IMR-90 (cell line): ENCODE measurements around the gene SPTLC3. TPM values are rescaled to one million over a fixed set of nuclear protein-coding genes. Genes with fewer than 3 reads are reported as not detected.
A peak's percentile ranks its signal among the peaks of the same experiment; 100 is the strongest.

ENCODE experiments used
- ATAC-seq: fragments of 200-7000 bp; cut with Tn5 transposase; 2 replicates; pipeline ENCODE4 v1.9.1; 2020; ENCODE audit warnings: low read depth, mild to moderate bottlenecking, moderate library complexity
- Bru-seq: library from RNA; stranded (reverse); fragments of 400-500 nt; gene quantifications from one replicate; lab custom pipeline; 2021; lab: Mats Ljungman, UMichigan
- BruChase-seq, 2 experiments: library from RNA; stranded (reverse); fragments of 400-500 nt; gene quantifications; one replicate each; lab custom pipeline; 2021; lab: Mats Ljungman, UMichigan
- BruUV-seq: library from RNA; stranded (reverse); fragments of 400-500 nt; replicated peaks from 2 replicates; lab custom pipeline; 2021; lab: Mats Ljungman, UMichigan
- CTCF ChIA-PET: fragments of 300-600 bp; formaldehyde crosslinking; extraction: SDS; loops from one replicate; lab custom pipeline; 2021; ENCODE audit warnings: antibody characterized with exemption; lab: Yijun Ruan, JAX
- POLR2A ChIA-PET: fragments of 300-600 bp; sonication (Branson Sonifier 250); formaldehyde crosslinking; loops from one replicate; lab custom pipeline; 2022; ENCODE audit warnings: antibody characterized with exemption; ENCODE audit not compliant: unreplicated experiment; lab: Charles Lee
- DNase-seq: peaks from one replicate; pipeline ENCODE4 v3.0.0; 2013
- H2AFZ ChIP-seq: replicated peaks from 2 replicates; pipeline ENCODE3; 2013; ENCODE audit warnings: low read length, mild to moderate bottlenecking; ENCODE audit not compliant: poor library complexity
- H2AK5ac ChIP-seq: 2 replicates; pipeline ENCODE4 v1.6.1; 2013; ENCODE audit warnings: low read depth, low read length, inconsistent platforms
- H2AK9ac ChIP-seq: replicated peaks from 2 replicates; pipeline ENCODE3; 2013; ENCODE audit warnings: mild to moderate bottlenecking, low read depth, low read length, moderate library complexity; ENCODE audit not compliant: poor library complexity
- H2BK120ac ChIP-seq: 2 replicates; pipeline ENCODE4 v1.6.1; 2013; ENCODE audit warnings: low read depth, low read length, inconsistent platforms
- H2BK15ac ChIP-seq: 3 replicates; pipeline ENCODE4 v1.6.1; 2013; ENCODE audit warnings: low read depth, low read length, inconsistent platforms
- H2BK20ac ChIP-seq: 2 replicates; pipeline ENCODE4 v1.6.1; 2013; ENCODE audit warnings: low read depth, mild to moderate bottlenecking, inconsistent platforms, low read length, moderate library complexity
- H2BK5ac ChIP-seq: 2 replicates; pipeline ENCODE4 v1.6.1; 2013; ENCODE audit warnings: mild to moderate bottlenecking, low read depth, low read length, inconsistent platforms; ENCODE audit not compliant: poor library complexity, severe bottlenecking
- H3K14ac ChIP-seq: replicated peaks from 2 replicates; pipeline ENCODE4 v1.6.1; 2013; ENCODE audit warnings: low read depth, low read length, inconsistent platforms
- H3K18ac ChIP-seq: 2 replicates; pipeline ENCODE4 v1.6.1; 2013; ENCODE audit warnings: low read depth, low read length, control low read depth
- H3K23ac ChIP-seq: 2 replicates; pipeline ENCODE4 v1.6.1; 2013; ENCODE audit warnings: low read depth, low read length, inconsistent platforms
- H3K27ac ChIP-seq: 2 replicates; pipeline ENCODE4 v1.5.1; 2013; ENCODE audit warnings: mild to moderate bottlenecking, control low read depth, low read length; ENCODE audit not compliant: insufficient read depth
- H3K27me3 ChIP-seq: 2 replicates; pipeline ENCODE4 v1.6.1; 2013; ENCODE audit warnings: low read length; ENCODE audit not compliant: control insufficient read depth, insufficient read depth
- H3K36me3 ChIP-seq: 2 replicates; pipeline ENCODE4 v1.6.1; 2013; ENCODE audit warnings: low read length, mixed read lengths; ENCODE audit not compliant: control insufficient read depth, insufficient read depth
- H3K4ac ChIP-seq: 2 replicates; pipeline ENCODE4 v1.6.1; 2013; ENCODE audit warnings: low read depth, low read length, inconsistent platforms
- H3K4me1 ChIP-seq: 2 replicates; pipeline ENCODE4 v1.6.1; 2013; ENCODE audit warnings: low read length, mixed read lengths; ENCODE audit not compliant: control insufficient read depth, insufficient read depth
- H3K4me2 ChIP-seq: 2 replicates; pipeline ENCODE4 v1.6.1; 2013; ENCODE audit warnings: low read depth, mild to moderate bottlenecking, control low read depth, low read length, moderate library complexity
- H3K4me3 ChIP-seq: 2 replicates; pipeline ENCODE4 v1.5.1; 2013; ENCODE audit warnings: low read depth, mild to moderate bottlenecking, control low read depth, low read length, moderate library complexity; ENCODE audit not compliant: insufficient read depth
- H3K56ac ChIP-seq: 2 replicates; pipeline ENCODE4 v1.6.1; 2013; ENCODE audit warnings: low read length, inconsistent platforms; ENCODE audit not compliant: insufficient read depth; ENCODE audit errors: extremely low read depth
- H3K79me1 ChIP-seq, 2 experiments: 2 replicates each; pipeline ENCODE4 v1.6.1; 2013; ENCODE audit warnings: low read length in 2 of 2, inconsistent platforms in 1 of 2, low read depth in 1 of 2
- H3K9ac ChIP-seq: 2 replicates; pipeline ENCODE4 v1.6.1; 2013; ENCODE audit warnings: low read depth, low read length, control low read depth
- H3K9me1 ChIP-seq: 2 replicates; pipeline ENCODE4 v1.6.1; 2013; ENCODE audit warnings: low read length, inconsistent platforms; ENCODE audit not compliant: insufficient read depth
- H3K9me3 ChIP-seq: 2 replicates; pipeline ENCODE4 v1.6.1; 2013; ENCODE audit warnings: low read length; ENCODE audit not compliant: control insufficient read depth, insufficient read depth
- H4K20me1 ChIP-seq: 2 replicates; pipeline ENCODE4 v1.6.1; 2013; ENCODE audit warnings: low read length, inconsistent platforms; ENCODE audit not compliant: insufficient read depth
- H4K5ac ChIP-seq: 2 replicates; pipeline ENCODE4 v1.6.1; 2013; ENCODE audit warnings: mild to moderate bottlenecking, low read depth, low read length, control low read depth
- H4K8ac ChIP-seq, 2 experiments: 2 replicates each; pipeline ENCODE4 v1.6.1; 2013; ENCODE audit warnings: low read depth in 2 of 2, low read length in 2 of 2, control low read depth in 1 of 2, inconsistent platforms in 1 of 2
- H4K91ac ChIP-seq: 2 replicates; pipeline ENCODE4 v1.6.1; 2013; ENCODE audit warnings: low read depth, low read length, inconsistent platforms; ENCODE audit not compliant: insufficient read depth
- CEBPB ChIP-seq: IDR thresholded peaks from 2 replicates; pipeline ENCODE4 v1.6.1; 2012; ENCODE audit warnings: low read depth, low read length, improper control_type of control experiment
- CHD1 ChIP-seq: IDR thresholded peaks from 2 replicates; pipeline ENCODE4 v1.6.1; 2012; ENCODE audit warnings: low read depth, low read length, improper control_type of control experiment
- FOS ChIP-seq: fragments of 150-350 bp; IDR thresholded peaks from 2 replicates; pipeline ENCODE4 v1.6.1; 2016; ENCODE audit warnings: low read depth, low read length
- MAFK ChIP-seq: IDR thresholded peaks from 2 replicates; pipeline ENCODE4 v1.6.1; 2012; ENCODE audit warnings: low read depth, low read length, improper control_type of control experiment
- NFE2L2 ChIP-seq: fragments of 150-350 bp; IDR thresholded peaks from 2 replicates; pipeline ENCODE4 v1.6.1; 2016; ENCODE audit warnings: low read depth, mild to moderate bottlenecking, low read length
- POLR2A ChIP-seq: IDR thresholded peaks from 2 replicates; pipeline ENCODE4 v1.6.1; 2012; ENCODE audit warnings: mild to moderate bottlenecking, low read depth, low read length
- RFX5 ChIP-seq: IDR thresholded peaks from 2 replicates; pipeline ENCODE4 v1.8.0; 2012; ENCODE audit warnings: low read depth, mild to moderate bottlenecking, low read length, moderate library complexity
- WGBS, 2 experiments: methylation state at CpG; one replicate each; pipeline versions ENCODE4 v1.1.5 to v1.1.7; 2013; ENCODE audit warnings: missing lambda C conversion rate in 2 of 2; ENCODE audit not compliant: insufficient read length in 1 of 2; ENCODE audit errors: extremely low coverage in 2 of 2; 5-methylcytosine and 5-hydroxymethylcytosine counted together
- dilution Hi-C: fragments of 300-500 bp; cut with HindIII; formaldehyde crosslinking; loops from one replicate; pipeline ENCODE4 v1.14.3; 2018; ENCODE audit warnings: low sequenced_read_pairs; ENCODE audit not compliant: unreplicated experiment
- in situ Hi-C: fragments of 300-500 bp; cut with MboI; formaldehyde crosslinking; loops from 3 replicates; pipeline ENCODE4 v1.14.3; 2019; ENCODE audit warnings: low sequenced_read_pairs, inconsistent platforms, mixed read lengths
- intact Hi-C: fragments of 100-400 bp; cut with micrococcal nuclease; formaldehyde crosslinking; loops from 2 replicates; pipeline ENCODE4 v1.10.0; 2022
- long read RNA-seq: library from polyadenylated mRNA; unstranded; transcript quantifications from one replicate; pipeline ENCODE4 v2.0.0, GENCODE V29; 2021; ENCODE audit not compliant: unreplicated experiment
- polyA plus RNA-seq, 3 experiments: library from polyadenylated mRNA; depleted of rRNA; stranded (reverse); fragments of >200 nt; gene quantifications; 2 replicates each; pipeline ENCODE4 v1.2.3, GENCODE V29; 2012; ENCODE audit warnings: low replicate concordance in 1 of 3
- total RNA-seq: library from RNA; depleted of rRNA; stranded (reverse); fragments of >200 nt; gene quantifications from 2 replicates; pipeline ENCODE4 v1.2.3, GENCODE V29; 2012; rRNA removed
- TF ChIP-seq, protein P1 (sequence below): conservative IDR thresholded peaks from 2 replicates; pipeline ENCODE4 v1.5.1; 2012; ENCODE audit warnings: mild to moderate bottlenecking, low read depth, low read length, improper control_type of control experiment
- TF ChIP-seq, protein P2 (sequence below): fragments of 150-350 bp; IDR thresholded peaks from 2 replicates; pipeline ENCODE4 v1.6.1; 2017; ENCODE audit warnings: mild to moderate bottlenecking, antibody characterized with exemption, low read length, low read depth

Gene SPTLC3
- total RNA-seq = 1.4 and 1.6 TPM in 2 replicates
- polyA plus RNA-seq (2012; rRNA removed) = 0.44 and 0.56 TPM in 2 replicates
- 0.13 and 0.15 TPM in 2 replicates for polyA plus RNA-seq (2012; cell fraction: cytosol; rRNA removed)
- 0.13 and 0.55 TPM in 2 replicates for polyA plus RNA-seq (2012; cell fraction: nucleus; rRNA removed; ENCODE audit: low replicate concordance)
- percentile 53 among the genes with signal in this experiment for Bru-seq, nascent RNA
- percentile 39 among the genes with signal in this experiment for BruChase-seq, experiment 1, labeled RNA remaining after a 6-hour chase
- BruChase-seq, experiment 2, labeled RNA remaining after a 2-hour chase = percentile 42 among the genes with signal in this experiment
- long read RNA-seq, full-length matches to known transcripts = 5 of 9 reads
- long read RNA-seq, partial matches to known transcripts = 1 of 9 reads
- long read RNA-seq, other reads (novel, unspliced or antisense) = 3 of 9 reads

DNA sequence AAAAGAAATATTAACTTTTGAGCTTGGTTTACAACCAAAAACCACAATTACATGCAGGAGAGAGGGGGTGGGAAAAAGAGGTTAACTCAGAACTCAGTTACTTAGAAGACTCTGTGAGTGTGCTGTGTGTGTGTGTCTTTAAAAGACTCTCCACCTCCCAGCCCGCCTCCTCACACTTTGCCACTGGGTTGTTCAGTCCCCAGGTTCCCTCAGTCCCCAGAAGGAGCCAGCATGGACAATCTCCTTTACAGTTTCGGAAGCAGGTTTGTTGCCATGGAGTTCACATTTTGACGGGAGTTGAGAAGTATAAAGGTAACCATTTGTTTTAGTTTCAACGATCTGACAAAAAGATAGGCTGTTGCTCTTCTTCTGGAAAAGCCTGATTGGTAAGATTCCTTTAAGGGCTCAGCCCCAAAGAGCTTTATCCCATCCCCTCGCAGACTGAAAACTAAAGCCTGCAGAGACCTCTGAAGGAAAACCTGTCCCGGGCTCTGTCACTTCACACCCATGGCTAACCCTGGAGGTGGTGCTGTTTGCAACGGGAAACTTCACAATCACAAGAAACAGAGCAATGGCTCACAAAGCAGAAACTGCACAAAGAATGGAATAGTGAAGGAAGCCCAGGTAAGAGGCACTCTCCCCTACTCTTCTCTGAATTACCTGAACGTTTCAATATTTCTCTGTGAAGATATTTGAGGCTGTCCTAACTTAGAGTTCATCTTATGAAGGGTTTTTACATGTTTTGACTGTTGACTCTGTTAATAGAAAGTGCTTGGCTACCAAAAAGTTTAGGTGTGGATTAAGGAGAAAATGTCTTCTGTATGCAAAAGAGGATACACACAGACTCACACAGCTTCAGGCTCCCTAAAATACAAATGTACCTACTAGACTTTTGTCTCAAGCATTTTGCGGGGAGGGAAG lies at the start of gene SPTLC3:
Gene SPTLC3, plus strand, starts transcription at position 212 of the 921 bp plus-strand sequence. Its CDS starts 296 bp downstream, at position 508.
- Histone ChIP-seq H3K23ac (no peak within 1 kb of the TSS), H3K9me3 (no peaks in the 10 kb centered on the region), H2AFZ (peak within 1 kb of the TSS; percentile 64), H2AK9ac (no peak within 1 kb of the TSS), H3K18ac (peak within 1 kb of the TSS; percentile 47), H2BK15ac (peak within 1 kb of the TSS; percentile 34; the same call in 2 of the 3 replicates), H3K27ac (peak within 1 kb of the TSS; percentile 52; the same call in 1 of the 2 replicates), H2BK20ac (peak within 1 kb of the TSS; percentile 64), H4K20me1 (no peaks in the 10 kb centered on the region), H3K56ac (no peak within 1 kb of the TSS), H3K4ac (no peak within 1 kb of the TSS), H3K36me3 (peaks cover 2% of the 10 kb centered on the region), H4K91ac (peak within 1 kb of the TSS; percentile 31; the same call in 1 of the 2 replicates), H3K79me1 (no peaks in the 10 kb centered on the region), H4K5ac (peak within 1 kb of the TSS; percentile 21; the same call in 1 of the 2 replicates), H3K4me1 (peaks cover 10% of the 10 kb centered on the region), H4K8ac (peak within 1 kb of the TSS in 1 of 2 experiments; percentile 47; a peak in 2 of 4 replicates), H3K27me3 (no peaks in the 10 kb centered on the region), H3K14ac (no peak within 1 kb of the TSS), H3K9me1 (peaks cover 3% of the 10 kb centered on the region; the same call in 1 of the 2 replicates), H2BK5ac (peak within 1 kb of the TSS; percentile 28), H2BK120ac (peak within 1 kb of the TSS; percentile 18), H3K4me2 (peak within 1 kb of the TSS; percentile 95), H3K4me3 (peak within 1 kb of the TSS; percentile 54), H3K9ac (peak within 1 kb of the TSS; percentile 65), H2AK5ac (no peak within 1 kb of the TSS; the same call in 1 of the 2 replicates)
- ChIA-PET POLR2A (no interaction called here), CTCF (no interaction called here)
- WGBS, 2 experiments = 0% methylated on average over 1 of the region's 9 CpGs; no CpG with 5 or more reads in 1 of the 2 experiments
- DNase-seq = peak; percentile 36
- TF ChIP-seq POLR2A = no peak
- no peak for TF ChIP-seq MAFK
- TF ChIP-seq RFX5 = no peak
- TF ChIP-seq NFE2L2 = no peak
- TF ChIP-seq, protein P1, sequence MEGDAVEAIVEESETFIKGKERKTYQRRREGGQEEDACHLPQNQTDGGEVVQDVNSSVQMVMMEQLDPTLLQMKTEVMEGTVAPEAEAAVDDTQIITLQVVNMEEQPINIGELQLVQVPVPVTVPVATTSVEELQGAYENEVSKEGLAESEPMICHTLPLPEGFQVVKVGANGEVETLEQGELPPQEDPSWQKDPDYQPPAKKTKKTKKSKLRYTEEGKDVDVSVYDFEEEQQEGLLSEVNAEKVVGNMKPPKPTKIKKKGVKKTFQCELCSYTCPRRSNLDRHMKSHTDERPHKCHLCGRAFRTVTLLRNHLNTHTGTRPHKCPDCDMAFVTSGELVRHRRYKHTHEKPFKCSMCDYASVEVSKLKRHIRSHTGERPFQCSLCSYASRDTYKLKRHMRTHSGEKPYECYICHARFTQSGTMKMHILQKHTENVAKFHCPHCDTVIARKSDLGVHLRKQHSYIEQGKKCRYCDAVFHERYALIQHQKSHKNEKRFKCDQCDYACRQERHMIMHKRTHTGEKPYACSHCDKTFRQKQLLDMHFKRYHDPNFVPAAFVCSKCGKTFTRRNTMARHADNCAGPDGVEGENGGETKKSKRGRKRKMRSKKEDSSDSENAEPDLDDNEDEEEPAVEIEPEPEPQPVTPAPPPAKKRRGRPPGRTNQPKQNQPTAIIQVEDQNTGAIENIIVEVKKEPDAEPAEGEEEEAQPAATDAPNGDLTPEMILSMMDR = no peak
- TF ChIP-seq FOS = no peak
- TF ChIP-seq CHD1 = no peak
- TF ChIP-seq, protein P2, sequence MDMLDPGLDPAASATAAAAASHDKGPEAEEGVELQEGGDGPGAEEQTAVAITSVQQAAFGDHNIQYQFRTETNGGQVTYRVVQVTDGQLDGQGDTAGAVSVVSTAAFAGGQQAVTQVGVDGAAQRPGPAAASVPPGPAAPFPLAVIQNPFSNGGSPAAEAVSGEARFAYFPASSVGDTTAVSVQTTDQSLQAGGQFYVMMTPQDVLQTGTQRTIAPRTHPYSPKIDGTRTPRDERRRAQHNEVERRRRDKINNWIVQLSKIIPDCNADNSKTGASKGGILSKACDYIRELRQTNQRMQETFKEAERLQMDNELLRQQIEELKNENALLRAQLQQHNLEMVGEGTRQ = no peak
- TF ChIP-seq CEBPB = no peak
- TSS peak; percentile 60 for BruUV-seq
- peak; percentile 64 for ATAC-seq
- dilution Hi-C loops (no loop called here), intact Hi-C loops (loop anchor here (5.0 kb wide), 1 partner anchor 37 kb away; no protein-coding TSS in a partner anchor), in situ Hi-C loops (no loop called here)
